Activated CD4-positive, alpha-beta T cell treated with anti-CD3 and anti-CD28 coated beads, Interleukin-2, amount 10 ng/mL, durations not matched to agents 7 days and 5 days (primary cell): Measurements from ENCODE around the gene UBAC2. TPM values are rescaled to one million over a fixed set of nuclear protein-coding genes. Genes with fewer than 3 reads are reported as not detected.

Source experiments
- CTCF ChIA-PET: fragments of 350-600 bp; sonication (Branson Sonifier 250); formaldehyde crosslinking; loops from one replicate; lab custom pipeline; 2021; ENCODE audit warnings: antibody characterized with exemption; lab: Charles Lee
- POLR2A ChIA-PET: fragments of 350-600 bp; sonication (Branson Sonifier 250); formaldehyde crosslinking; loops from one replicate; lab custom pipeline; 2021; ENCODE audit warnings: antibody characterized with exemption; lab: Charles Lee
- DNase-seq: peaks from one replicate; pipeline ENCODE4 v3.0.0-alpha.2; 2020
- H3K27ac Mint-ChIP-seq: one replicate; pipeline ENCODE4 v1.8.0; 2021; ENCODE audit warnings: mild to moderate bottlenecking, moderate library complexity, mixed read lengths
- H3K27me3 Mint-ChIP-seq: one replicate; pipeline ENCODE4 v1.8.0; 2021; ENCODE audit warnings: mixed read lengths
- H3K36me3 Mint-ChIP-seq: one replicate; pipeline ENCODE4 v1.8.0; 2021; ENCODE audit warnings: low read depth, mixed read lengths
- H3K4me1 Mint-ChIP-seq: one replicate; pipeline ENCODE4 v1.8.0; 2021; ENCODE audit warnings: mixed read lengths
- H3K4me3 Mint-ChIP-seq: one replicate; pipeline ENCODE4 v1.8.0; 2021; ENCODE audit warnings: mild to moderate bottlenecking, moderate library complexity, mixed read lengths
- H3K9me3 Mint-ChIP-seq: one replicate; pipeline ENCODE4 v1.8.0; 2021; ENCODE audit warnings: mixed read lengths
- total RNA-seq, 2 experiments: library from RNA; stranded (reverse); gene quantifications; one replicate each; pipeline ENCODE4 v1.2.3, GENCODE V29; 2021

Gene UBAC2
- total RNA-seq, 2 experiments from 2014 or later, result 67.8 to 70.5 TPM

- no peak overlapping the region for H3K4me3 Mint-ChIP-seq
- no peaks in the 10 kb centered on the region for H3K9me3 Mint-ChIP-seq
- POLR2A ChIA-PET, result no interaction called here
- H3K27ac Mint-ChIP-seq, result no peak overlapping the region
- no peak for DNase-seq
- H3K27me3 Mint-ChIP-seq, result no peaks in the 10 kb centered on the region
- peaks cover 17% of the 10 kb centered on the region for H3K4me1 Mint-ChIP-seq
- no peaks in the 10 kb centered on the region for H3K36me3 Mint-ChIP-seq
- CTCF ChIA-PET, result no interaction called here
Observed at GRCh38 chr13:99191336-99191899, 9.2 kb upstream of the UBAC2 start.

DNA sequence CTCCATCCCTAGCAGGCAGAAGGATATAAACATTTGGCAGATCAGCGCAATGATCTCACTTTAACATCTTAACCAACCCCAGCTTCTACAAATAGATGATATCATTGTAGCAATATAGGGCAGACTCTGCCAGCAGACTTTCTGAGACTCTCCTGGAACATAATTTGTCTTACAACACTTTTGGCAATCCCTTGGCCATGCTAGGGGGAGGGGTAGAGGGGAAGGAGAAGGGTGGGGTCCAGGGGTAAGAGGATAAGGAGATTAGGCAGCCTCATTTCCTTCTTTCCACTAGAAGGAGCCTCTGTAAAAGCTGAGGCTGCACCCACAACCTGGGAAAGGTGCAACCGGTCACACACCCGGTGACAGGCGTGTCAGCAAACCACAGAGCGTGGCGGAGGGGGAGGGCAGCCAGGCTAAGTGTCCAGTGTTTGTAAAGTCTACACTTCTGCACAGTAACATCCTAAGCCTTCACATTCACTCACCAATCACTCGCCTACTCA is 8.7 kb upstream of the UBAC2 start:
- no peak for DNase-seq
- H3K36me3 Mint-ChIP-seq, result no peaks in the 10 kb centered on the region
- H3K27me3 Mint-ChIP-seq, result no peaks in the 10 kb centered on the region
- no peaks in the 10 kb centered on the region for H3K9me3 Mint-ChIP-seq
- H3K4me3 Mint-ChIP-seq, result no peak overlapping the region
- H3K4me1 Mint-ChIP-seq, result peaks cover 22% of the 10 kb centered on the region
- ChIA-PET CTCF (interaction anchor here (1.2 kb wide), 1 partner anchor 13 kb away, joined by 5 read pairs; no protein-coding TSS in a partner anchor), POLR2A (no interaction called here)
- no peak overlapping the region for H3K27ac Mint-ChIP-seq

- H3K9me3 Mint-ChIP-seq, result no peaks in the 10 kb centered on the region
- no peak overlapping the region for H3K4me3 Mint-ChIP-seq
- H3K27me3 Mint-ChIP-seq, result no peaks in the 10 kb centered on the region
- H3K36me3 Mint-ChIP-seq, result no peaks in the 10 kb centered on the region
- no peak overlapping the region for H3K27ac Mint-ChIP-seq
- CTCF ChIA-PET, result interaction anchor here (1.2 kb wide), 1 partner anchor 14 kb away, joined by 5 read pairs; no protein-coding TSS in a partner anchor
- no peak for DNase-seq
- POLR2A ChIA-PET, result no interaction called here
- peaks cover 25% of the 10 kb centered on the region for H3K4me1 Mint-ChIP-seq
Observed at GRCh38 chr13:99192480-99192879, 8.2 kb upstream of the UBAC2 start.

GRCh38 chr13:99193152-99193551 is 7.5 kb upstream of the UBAC2 start:
- POLR2A ChIA-PET, result no interaction called here
- no peak for DNase-seq
- no peaks in the 10 kb centered on the region for H3K27me3 Mint-ChIP-seq

GRCh38 chr13:99196466-99197116 is 4.1 kb upstream of the UBAC2 start:
- Mint-ChIP-seq H3K9me3 (no peaks in the 10 kb centered on the region), H3K27ac (no peak overlapping the region), H3K27me3 (no peaks in the 10 kb centered on the region), H3K4me3 (no peak overlapping the region), H3K4me1 (peaks cover 41% of the 10 kb centered on the region), H3K36me3 (peaks cover 2% of the 10 kb centered on the region)
- POLR2A ChIA-PET, result no interaction called here
- no peak for DNase-seq
- CTCF ChIA-PET, result interaction anchor here (0.6 to 2.9 kb wide), 4 partner anchors 10 to 73 kb away, joined by 3 to 10 read pairs (median 3); no protein-coding TSS in a partner anchor

More at GRCh38 chr13:99193152-99193551, 7.5 kb upstream of the UBAC2 start:
- Mint-ChIP-seq H3K36me3 (no peaks in the 10 kb centered on the region), H3K4me1 (peaks cover 27% of the 10 kb centered on the region), H3K9me3 (no peaks in the 10 kb centered on the region), H3K27ac (no peak overlapping the region), H3K4me3 (no peak overlapping the region)
- CTCF ChIA-PET, result interaction anchor here (0.9 to 1.2 kb wide), 3 partner anchors 14 to 73 kb away, joined by 3 to 6 read pairs (median 5); no protein-coding TSS in a partner anchor

GRCh38 chr13:99197117-99197651 is 3.5 kb upstream of the UBAC2 start:
- no peak overlapping the region for H3K27ac Mint-ChIP-seq
- POLR2A ChIA-PET, result no interaction called here

GRCh38 chr13:99199541-99200431 is 868 bp upstream of the UBAC2 start:
- CTCF ChIA-PET, result interaction anchor here (0.6 to 3.1 kb wide), 14 partner anchors 15 to 134 kb away, joined by 3 to 15 read pairs (median 4); partner anchors contain the start of gene GPR18
- DNase-seq, result no peak
- H3K27me3 Mint-ChIP-seq, result no peaks in the 10 kb centered on the region
- H3K36me3 Mint-ChIP-seq, result peaks cover 19% of the 10 kb centered on the region
- H3K4me3 Mint-ChIP-seq, result peak overlapping the region; percentile 87
- POLR2A ChIA-PET, result interaction anchor here (0.5 to 2.6 kb wide), 3 partner anchors 15 to 632 kb away, joined by 3 to 13 read pairs (median 3); partner anchors contain the start of gene GPR18
- no peaks in the 10 kb centered on the region for H3K9me3 Mint-ChIP-seq
- H3K4me1 Mint-ChIP-seq, result peaks cover 58% of the 10 kb centered on the region
- peak overlapping the region; percentile 92 for H3K27ac Mint-ChIP-seq

More at GRCh38 chr13:99197117-99197651, 3.5 kb upstream of the UBAC2 start:
- no peak for DNase-seq
- Mint-ChIP-seq H3K4me3 (no peak overlapping the region), H3K36me3 (peaks cover 5% of the 10 kb centered on the region), H3K27me3 (no peaks in the 10 kb centered on the region), H3K9me3 (no peaks in the 10 kb centered on the region), H3K4me1 (peaks cover 38% of the 10 kb centered on the region)
- CTCF ChIA-PET, result interaction anchor here (0.6 to 2.9 kb wide), 5 partner anchors 10 to 72 kb away, joined by 3 to 10 read pairs (median 3); no protein-coding TSS in a partner anchor

- peaks cover 78% of the 10 kb centered on the region for H3K4me1 Mint-ChIP-seq
- H3K4me3 Mint-ChIP-seq, result peak overlapping the region; percentile 63
- H3K36me3 Mint-ChIP-seq, result peaks cover 56% of the 10 kb centered on the region
- POLR2A ChIA-PET, result interaction anchor here (0.6 to 0.8 kb wide), 2 partner anchors 11 to 56 kb away, joined by 3 to 5 read pairs; no protein-coding TSS in a partner anchor
- H3K27me3 Mint-ChIP-seq, result no peaks in the 10 kb centered on the region
- no peaks in the 10 kb centered on the region for H3K9me3 Mint-ChIP-seq
- CTCF ChIA-PET, result interaction anchor here (1.4 to 2.9 kb wide), 4 partner anchors 11 to 65 kb away, joined by 5 to 13 read pairs (median 11); no protein-coding TSS in a partner anchor
- DNase-seq, result no peak
- peak overlapping the region; percentile 87 for H3K27ac Mint-ChIP-seq
Observed at GRCh38 chr13:99203601-99204579, 3.2 kb downstream of the UBAC2 start.

- DNase-seq, result no peak
- POLR2A ChIA-PET, result interaction anchor here (0.7 kb wide), 1 partner anchor 49 kb away, joined by 3 read pairs; no protein-coding TSS in a partner anchor
- Mint-ChIP-seq H3K27ac (peak overlapping the region; percentile 87), H3K4me1 (peaks cover 80% of the 10 kb centered on the region), H3K27me3 (no peaks in the 10 kb centered on the region), H3K4me3 (peak overlapping the region; percentile 63), H3K9me3 (no peaks in the 10 kb centered on the region), H3K36me3 (peaks cover 64% of the 10 kb centered on the region)
- CTCF ChIA-PET, result interaction anchor here (0.8 to 2.9 kb wide), 5 partner anchors 9 to 100 kb away, joined by 3 to 13 read pairs (median 10); no protein-coding TSS in a partner anchor
Observed at GRCh38 chr13:99205621-99206220, 5.1 kb downstream of the UBAC2 start.

GRCh38 chr13:99206226-99206625 is 5.6 kb downstream of the UBAC2 start:
- POLR2A ChIA-PET, result no interaction called here
- H3K36me3 Mint-ChIP-seq, result peaks cover 69% of the 10 kb centered on the region

More at GRCh38 chr13:99206226-99206625, 5.6 kb downstream of the UBAC2 start:
- Mint-ChIP-seq H3K27me3 (no peaks in the 10 kb centered on the region), H3K4me1 (peaks cover 85% of the 10 kb centered on the region), H3K27ac (peak overlapping the region; percentile 50), H3K4me3 (no peak overlapping the region), H3K9me3 (no peaks in the 10 kb centered on the region)
- CTCF ChIA-PET, result interaction anchor here (1.9 to 2.9 kb wide), 3 partner anchors 9 to 63 kb away, joined by 7 to 12 read pairs (median 10); no protein-coding TSS in a partner anchor
- DNase-seq, result no peak
